ENCODE data around the gene SMYD3. TPM values are rescaled to one million over a fixed set of nuclear protein-coding genes. Genes with fewer than 3 reads are reported as not detected.

Gene SMYD3
- polyA plus RNA-seq, 2 of the 4 experiments (the other 2 are of a cell fraction) = 18.2 to 35.2 TPM

- H3K4me2 ChIP-seq = peak overlapping the region; percentile 32; the same call in 2 of the 3 replicates
- FAIRE-seq = no peak
- ATAC-seq = no peak
- DNase-seq (ENCODE audit: low read depth in 1 of 2, low spot score in 1 of 2) = no peak
- H3K4me3 ChIP-seq = no peak overlapping the region
- H3K27ac ChIP-seq = no peak overlapping the region
- TF ChIP-seq POLR2AphosphoS2 (conservative IDR thresholded peaks at IDR 0.05; ENCODE audit: low read length) (no peak), MAFK (IDR thresholded peaks at IDR 0.05; ENCODE audit: partially characterized antibody) (no peak), GATA3 (IDR thresholded peaks at IDR 0.05; ENCODE audit: borderline replicate concordance) (no peak), RCOR1 (IDR thresholded peaks at IDR 0.05; ENCODE audit: low read depth, low read length) (no peak), CHD2 (IDR thresholded peaks at IDR 0.05; ENCODE audit: low read length, partially characterized antibody) (no peak), PBX3 (IDR thresholded peaks at IDR 0.05) (no peak), HES2 (IDR thresholded peaks at IDR 0.05) (no peak), NPAS2 (CRISPR knock-in tag; IDR thresholded peaks at IDR 0.05; ENCODE audit: borderline replicate concordance) (no peak), SMC3 (IDR thresholded peaks at IDR 0.05) (no peak), ELK1 (IDR thresholded peaks at IDR 0.05; ENCODE audit: low read depth, low read length) (no peak), FOXS1 (CRISPR knock-in tag; IDR thresholded peaks at IDR 0.05) (no peak)
- peaks cover 10% of the 10 kb centered on the region for H3K4me1 ChIP-seq
- WGBS (ENCODE audit: missing lambda C conversion rate) = 29% methylated on average over 2 of the region's 2 CpGs
- POLR2A ChIA-PET = no interaction called here
- CTCF ChIA-PET = no interaction called here
- no peaks in the 10 kb centered on the region for H3K9me3 ChIP-seq
Measured at GRCh38 chr1:245987219-245987545, 519.9 kb downstream of the SMYD3 start.

GRCh38 chr1:245986404-245987218 is 520.5 kb downstream of the SMYD3 start:
- 41% methylated on average over 12 of the region's 12 CpGs for WGBS (ENCODE audit: missing lambda C conversion rate)
- Histone ChIP-seq H3K27ac (no peak overlapping the region), H3K4me2 (peak overlapping the region; percentile 32; the same call in 2 of the 3 replicates), H3K9me3 (no peaks in the 10 kb centered on the region), H3K4me1 (peaks cover 10% of the 10 kb centered on the region), H3K4me3 (no peak overlapping the region)
- ATAC-seq = peak in 1 of 2 experiments; percentile 50; a peak in 2 of 6 replicates
- ChIA-PET CTCF (interaction anchor here (0.6 kb wide), 1 partner anchor 506 kb away, joined by 3 read pairs; no protein-coding TSS in a partner anchor), POLR2A (no interaction called here)
- no peak for FAIRE-seq
- DNase-seq (ENCODE audit: low read depth in 1 of 2, low spot score in 1 of 2) = peak; percentile 9 to 11
- no peak for TF ChIP-seq E2F6 (IDR thresholded peaks at IDR 0.05; ENCODE audit: borderline replicate concordance, low read depth)
- peak; percentile 28; the same call in 1 of the 2 replicates for TF ChIP-seq GATA3 (IDR thresholded peaks at IDR 0.05; ENCODE audit: borderline replicate concordance)

GRCh38 chr1:245984390-245985155 is 522.5 kb downstream of the SMYD3 start:
- ChIA-PET POLR2A (no interaction called here), CTCF (no interaction called here)
- H3K9me3 ChIP-seq = no peaks in the 10 kb centered on the region
- 84% methylated on average over 7 of the region's 7 CpGs for WGBS (ENCODE audit: missing lambda C conversion rate)
- ATAC-seq (no peak), FAIRE-seq (no peak), DNase-seq (ENCODE audit: low read depth in 1 of 2, low spot score in 1 of 2) (no peak)
- no peak overlapping the region for H3K4me3 ChIP-seq
- H3K27ac ChIP-seq = no peak overlapping the region
- TF ChIP-seq ZC3H11A (IDR thresholded peaks at IDR 0.05) (no peak), MAFK (IDR thresholded peaks at IDR 0.05; ENCODE audit: partially characterized antibody) (no peak), ESRRA (IDR thresholded peaks at IDR 0.05; ENCODE audit: borderline replicate concordance, low read length) (no peak), GATA3 (IDR thresholded peaks at IDR 0.05; ENCODE audit: borderline replicate concordance) (no peak), CBX2 (IDR thresholded peaks at IDR 0.05; ENCODE audit: borderline replicate concordance, low read depth) (no peak), HES2 (IDR thresholded peaks at IDR 0.05) (no peak), HOXA7 (CRISPR knock-in tag; IDR thresholded peaks at IDR 0.05) (no peak), TFCP2L1 (CRISPR knock-in tag; IDR thresholded peaks at IDR 0.05) (no peak), CEBPB (IDR thresholded peaks at IDR 0.05) (no peak), NFE2L2 (conservative IDR thresholded peaks at IDR 0.05; ENCODE audit: low read length) (no peak), BHLHE40 (IDR thresholded peaks at IDR 0.05; ENCODE audit: low read depth, low read length) (no peak), SMC3 (IDR thresholded peaks at IDR 0.05) (no peak), MYC (IDR thresholded peaks at IDR 0.05; ENCODE audit: borderline replicate concordance, low read length) (no peak), MAX (IDR thresholded peaks at IDR 0.05) (no peak)
- H3K4me1 ChIP-seq = peaks cover 10% of the 10 kb centered on the region
- H3K4me2 ChIP-seq = no peak overlapping the region
